PC-3 (cell line): ENCODE measurements around the gene PIGB. TPM values are rescaled to one million over a fixed set of nuclear protein-coding genes. Genes with fewer than 3 reads are reported as not detected.

Source experiments
- ATAC-seq: fragments of 200-7000 bp; cut with Tn5 transposase; 2 replicates; pipeline ENCODE4 v1.9.1; 2020; ENCODE audit warnings: mild to moderate bottlenecking, moderate library complexity
- BruUV-seq: library from RNA; stranded (reverse); fragments of 400-500 nt; replicated peaks from 2 replicates; lab custom pipeline; 2021; lab: Mats Ljungman, UMichigan
- CTCF ChIA-PET: fragments of 300-600 bp; sonication (Branson Sonifier 250); formaldehyde crosslinking; loops from one replicate; lab custom pipeline; 2022; ENCODE audit warnings: antibody characterized with exemption; lab: Charles Lee
- POLR2A ChIA-PET: fragments of 300-600 bp; sonication (Branson Sonifier 250); formaldehyde crosslinking; loops from one replicate; lab custom pipeline; 2022; ENCODE audit warnings: antibody characterized with exemption; ENCODE audit not compliant: unreplicated experiment; lab: Charles Lee
- DNase-seq: peaks from one replicate; pipeline ENCODE4 v3.0.0-alpha.2; 2015
- H2AFZ ChIP-seq: fragments of 300-600 bp; sonication (generic); 2 replicates; pipeline ENCODE4 v1.6.0; 2016; ENCODE audit warnings: antibody characterized with exemption, low read length
- H3F3A ChIP-seq: fragments of 300-600 bp; sonication (generic); one replicate; pipeline ENCODE4 v1.6.0; 2017; ENCODE audit warnings: antibody characterized with exemption, low read length, control low read depth, mild to moderate bottlenecking; ENCODE audit not compliant: unreplicated experiment
- H3K27ac ChIP-seq: fragments of 300-600 bp; sonication (generic); 2 replicates; pipeline ENCODE4 v1.5.1; 2016; ENCODE audit warnings: mild to moderate bottlenecking, low read length
- H3K27me3 ChIP-seq: fragments of 300-600 bp; sonication (generic); 2 replicates; pipeline ENCODE4 v1.6.1; 2016; ENCODE audit warnings: low read length, mixed read lengths
- H3K36me3 ChIP-seq: fragments of 300-600 bp; sonication (generic); 2 replicates; pipeline ENCODE4 v1.6.1; 2016; ENCODE audit warnings: low read depth, mixed run types, low read length, mixed read lengths
- H3K4me1 ChIP-seq: fragments of 300-600 bp; sonication (generic); 2 replicates; pipeline ENCODE4 v1.5.1; 2016; ENCODE audit warnings: low read length; ENCODE audit not compliant: insufficient read depth
- H3K4me2 ChIP-seq: fragments of 300-600 bp; sonication (generic); 2 replicates; pipeline ENCODE4 v1.6.0; 2016; ENCODE audit warnings: low read length
- H3K4me3 ChIP-seq: fragments of 300-600 bp; sonication (generic); 2 replicates; pipeline ENCODE4 v1.5.1; 2016; ENCODE audit warnings: mild to moderate bottlenecking, low read length, mixed read lengths
- H3K79me2 ChIP-seq: fragments of 300-600 bp; sonication (generic); 2 replicates; pipeline ENCODE4 v1.6.1; 2017; ENCODE audit warnings: low read length, mixed read lengths
- H3K9ac ChIP-seq: fragments of 300-600 bp; sonication (generic); 2 replicates; pipeline ENCODE4 v1.6.0; 2016; ENCODE audit warnings: mild to moderate bottlenecking, low read length
- H3K9me2 ChIP-seq: fragments of 300-600 bp; sonication (generic); replicated peaks from 2 replicates; pipeline ENCODE4 v1.6.1; 2016; ENCODE audit warnings: mixed run types, low read length, mixed read lengths
- H3K9me3 ChIP-seq: fragments of 300-600 bp; sonication (generic); 2 replicates; pipeline ENCODE4 v1.6.1; 2016; ENCODE audit warnings: low read length, mixed read lengths
- H4K20me1 ChIP-seq: fragments of 300-600 bp; sonication (generic); 2 replicates; pipeline ENCODE4 v1.6.1; 2016; ENCODE audit warnings: low read length, mixed read lengths
- EZH2 ChIP-seq: fragments of 300-600 bp; sonication (generic); IDR thresholded peaks from one replicate; pipeline ENCODE4 v1.6.1; 2017; ENCODE audit warnings: antibody characterized with exemption, mild to moderate bottlenecking, low read length; ENCODE audit not compliant: unreplicated experiment
- EZH2phosphoT487 ChIP-seq: fragments of 300-600 bp; sonication (generic); IDR thresholded peaks from 2 replicates; pipeline ENCODE4 v1.6.1; 2018; ENCODE audit warnings: mild to moderate bottlenecking, antibody characterized with exemption, low read length, borderline replicate concordance
- intact Hi-C: fragments of 100-400 bp; cut with micrococcal nuclease; formaldehyde crosslinking; loops from 2 replicates; pipeline ENCODE4 v1.9.0; 2023
- total RNA-seq: library from RNA; depleted of rRNA; stranded (reverse); fragments of >200 nt; gene quantifications from 2 replicates; pipeline ENCODE4 v1.2.3, GENCODE V29; 2014
- TF ChIP-seq, protein P1 (sequence below): fragments of 300-600 bp; sonication (generic); conservative IDR thresholded peaks from 2 replicates; pipeline ENCODE4 v1.5.1; 2017; ENCODE audit warnings: antibody characterized with exemption, low read depth, mild to moderate bottlenecking, low read length

PIGB gene
- total RNA-seq, 1 experiment from 2014 or later = 15.3 TPM

DNA sequence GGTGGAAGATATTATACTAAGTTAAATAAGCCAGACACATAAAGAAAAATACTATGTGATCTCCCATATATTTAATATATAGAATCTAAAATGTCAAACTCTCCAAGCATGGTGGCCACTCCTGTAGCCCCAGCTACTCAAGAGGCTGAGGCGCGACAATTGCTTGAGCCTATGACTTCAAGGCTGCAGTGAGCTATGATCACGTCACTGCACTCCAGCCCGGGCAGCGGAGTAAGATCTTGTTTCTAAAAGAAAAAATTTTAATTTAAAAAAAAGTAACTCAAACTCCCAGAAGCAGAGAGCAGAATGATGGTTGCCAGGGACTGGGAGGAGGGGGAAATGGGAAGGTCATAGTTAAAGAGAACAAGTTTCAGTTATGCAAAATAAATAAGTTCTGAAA, 42.7 kb upstream of the PIGB start:
- intact Hi-C loops = no loop called here
- CTCF ChIA-PET = no interaction called here

DNA sequence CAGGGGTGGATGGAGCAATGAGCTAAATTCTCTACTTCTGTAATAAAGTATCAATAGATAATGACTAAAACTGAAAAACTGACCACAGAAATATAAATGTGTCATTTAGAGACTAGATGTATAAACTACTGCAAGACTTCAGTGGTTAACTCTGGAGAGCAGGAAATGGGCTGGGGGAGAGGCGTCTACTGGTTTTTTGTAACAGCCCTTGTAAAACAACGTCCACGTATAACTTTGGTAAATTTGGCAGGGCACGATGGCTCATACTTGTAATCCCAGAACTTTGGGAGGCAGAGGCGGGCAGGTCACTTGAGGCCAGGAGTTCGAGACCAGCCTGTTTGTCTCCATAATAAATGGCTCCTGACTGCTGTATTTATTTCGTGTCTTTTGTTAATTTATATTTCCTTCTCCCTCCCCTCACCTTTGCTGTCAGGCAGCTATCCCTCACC, 41.9 kb upstream of the PIGB start:
- ChIA-PET CTCF (no interaction called here), POLR2A (no interaction called here)
- no peak overlapping the region for H3K4me2 ChIP-seq
- no peak overlapping the region for H3K4me3 ChIP-seq
- no peak overlapping the region for H3K9ac ChIP-seq
- no peak for ATAC-seq
- no peaks in the 10 kb centered on the region for H3K27me3 ChIP-seq
- H3K4me1 ChIP-seq = peaks cover 16% of the 10 kb centered on the region
- H4K20me1 ChIP-seq = no peaks in the 10 kb centered on the region
- no peaks in the 10 kb centered on the region for H3K9me2 ChIP-seq
- no peak for DNase-seq
- no peak overlapping the region for H2AFZ ChIP-seq
- no TSS peak for BruUV-seq
- no peaks in the 10 kb centered on the region for H3F3A ChIP-seq
- TF ChIP-seq, protein P1, sequence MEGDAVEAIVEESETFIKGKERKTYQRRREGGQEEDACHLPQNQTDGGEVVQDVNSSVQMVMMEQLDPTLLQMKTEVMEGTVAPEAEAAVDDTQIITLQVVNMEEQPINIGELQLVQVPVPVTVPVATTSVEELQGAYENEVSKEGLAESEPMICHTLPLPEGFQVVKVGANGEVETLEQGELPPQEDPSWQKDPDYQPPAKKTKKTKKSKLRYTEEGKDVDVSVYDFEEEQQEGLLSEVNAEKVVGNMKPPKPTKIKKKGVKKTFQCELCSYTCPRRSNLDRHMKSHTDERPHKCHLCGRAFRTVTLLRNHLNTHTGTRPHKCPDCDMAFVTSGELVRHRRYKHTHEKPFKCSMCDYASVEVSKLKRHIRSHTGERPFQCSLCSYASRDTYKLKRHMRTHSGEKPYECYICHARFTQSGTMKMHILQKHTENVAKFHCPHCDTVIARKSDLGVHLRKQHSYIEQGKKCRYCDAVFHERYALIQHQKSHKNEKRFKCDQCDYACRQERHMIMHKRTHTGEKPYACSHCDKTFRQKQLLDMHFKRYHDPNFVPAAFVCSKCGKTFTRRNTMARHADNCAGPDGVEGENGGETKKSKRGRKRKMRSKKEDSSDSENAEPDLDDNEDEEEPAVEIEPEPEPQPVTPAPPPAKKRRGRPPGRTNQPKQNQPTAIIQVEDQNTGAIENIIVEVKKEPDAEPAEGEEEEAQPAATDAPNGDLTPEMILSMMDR = no peak
- TF ChIP-seq EZH2 = no peak
- TF ChIP-seq EZH2phosphoT487 = no peak
- H3K79me2 ChIP-seq = no peaks in the 10 kb centered on the region
- no peaks in the 10 kb centered on the region for H3K36me3 ChIP-seq
- intact Hi-C loops = no loop called here
- H3K9me3 ChIP-seq = no peaks in the 10 kb centered on the region
- no peak overlapping the region for H3K27ac ChIP-seq

More for the DNA sequence above, 42.7 kb upstream of the PIGB start:
- Histone ChIP-seq H3K27ac (no peak overlapping the region), H3K9ac (no peak overlapping the region), H3K36me3 (no peaks in the 10 kb centered on the region), H3F3A (no peaks in the 10 kb centered on the region), H2AFZ (no peak overlapping the region), H3K27me3 (no peaks in the 10 kb centered on the region), H3K9me3 (no peaks in the 10 kb centered on the region), H3K4me1 (peaks cover 11% of the 10 kb centered on the region), H4K20me1 (no peaks in the 10 kb centered on the region), H3K79me2 (no peaks in the 10 kb centered on the region), H3K9me2 (no peaks in the 10 kb centered on the region), H3K4me2 (no peak overlapping the region), H3K4me3 (no peak overlapping the region)
- BruUV-seq = no TSS peak
- POLR2A ChIA-PET = no interaction called here
- DNase-seq (no peak), ATAC-seq (no peak)
- no peak for TF ChIP-seq EZH2
- TF ChIP-seq, protein P1 = no peak

DNA sequence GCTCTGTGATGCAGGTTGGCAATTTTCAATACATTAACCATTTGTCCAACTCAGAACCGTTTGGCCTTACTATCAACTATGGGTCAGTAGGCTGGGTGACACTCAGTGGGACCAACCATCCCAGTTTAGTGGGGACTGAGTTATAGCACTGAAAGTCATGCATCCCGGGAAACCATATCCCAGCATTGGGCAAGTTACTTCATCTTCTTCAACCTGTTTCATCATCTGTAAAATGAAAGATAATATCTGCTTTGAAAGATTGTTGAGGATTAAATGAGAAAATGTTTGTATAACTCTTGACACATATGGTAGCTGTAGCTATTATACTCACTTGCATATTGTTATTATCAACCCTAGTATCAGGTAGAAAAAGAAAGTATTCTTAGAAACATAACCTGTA, 41.3 kb upstream of the PIGB start:
- ChIA-PET POLR2A (no interaction called here), CTCF (no interaction called here)
- H3K9ac ChIP-seq = no peak overlapping the region
- H3K4me3 ChIP-seq = no peak overlapping the region
- intact Hi-C loops = no loop called here
- DNase-seq (no peak), ATAC-seq (no peak)
- H2AFZ ChIP-seq = no peak overlapping the region
- H3K4me2 ChIP-seq = no peak overlapping the region
- H3K9me3 ChIP-seq = no peaks in the 10 kb centered on the region
- H3K4me1 ChIP-seq = peaks cover 22% of the 10 kb centered on the region
- TF ChIP-seq EZH2phosphoT487 = no peak
- no peak for TF ChIP-seq EZH2
- TF ChIP-seq, protein P1 = no peak
- no TSS peak for BruUV-seq
- no peaks in the 10 kb centered on the region for H3F3A ChIP-seq
- no peaks in the 10 kb centered on the region for H3K27me3 ChIP-seq
- H4K20me1 ChIP-seq = no peaks in the 10 kb centered on the region
- no peaks in the 10 kb centered on the region for H3K36me3 ChIP-seq
- no peaks in the 10 kb centered on the region for H3K9me2 ChIP-seq
- no peak overlapping the region for H3K27ac ChIP-seq
- H3K79me2 ChIP-seq = no peaks in the 10 kb centered on the region
